Measurements from ENCODE around the gene EPB42. TPM values are rescaled to one million over a fixed set of nuclear protein-coding genes. Genes with fewer than 3 reads are reported as not detected.

The EPB42 gene
- total and polyA plus RNA-seq, 2 experiments from 2014 or later = not detected

DNA sequence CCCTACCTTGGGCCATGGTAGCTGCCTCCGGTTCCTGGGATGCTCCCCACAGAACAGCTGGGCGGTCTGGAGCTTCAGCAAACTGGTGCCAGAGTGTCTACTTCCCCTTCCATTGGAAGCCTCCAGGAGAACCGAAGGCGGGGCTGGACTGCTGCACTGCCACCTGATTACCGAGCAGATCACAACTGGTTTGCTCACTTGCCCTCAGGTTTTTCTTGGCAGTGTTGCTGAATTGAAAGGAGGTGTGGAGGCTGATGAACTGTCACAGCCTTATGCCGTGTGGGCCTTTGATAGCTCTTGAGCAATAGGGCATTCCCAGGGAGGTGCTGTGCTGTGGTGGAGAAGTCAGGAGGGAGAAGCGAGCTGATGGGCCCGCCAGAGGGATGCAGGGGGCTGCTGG lies 46.0 kb upstream of the EPB42 start, which contains the start of gene TGM5:
Gene TGM5 (minus strand): TSS at position 95 of the 400 bp plus-strand sequence. CDS start 79 bp downstream, at position 16.
- Histone ChIP-seq H2AFZ (no peak within 1 kb of the TSS), H3F3A (ENCODE audit: insufficient read depth) (no peaks in the 10 kb centered on the region), H3K9me2 (ENCODE audit: insufficient read depth) (no peaks in the 10 kb centered on the region), H3K4me2 (ENCODE audit: unreplicated experiment) (no peak within 1 kb of the TSS), H3K36me3 (ENCODE audit: low read depth) (no peaks in the 10 kb centered on the region), H3K27ac (no peak within 1 kb of the TSS), H3K4me1 (ENCODE audit: insufficient read depth) (no peaks in the 10 kb centered on the region), H3K9ac (no peak within 1 kb of the TSS), H3K4me3 (no peak within 1 kb of the TSS), H3K79me2 (ENCODE audit: insufficient read depth) (no peaks in the 10 kb centered on the region), H3K9me3 (ENCODE audit: low read depth) (peaks cover under 1% of the 10 kb centered on the region), H4K20me1 (ENCODE audit: insufficient read depth) (no peaks in the 10 kb centered on the region), H3K27me3 (replicated peaks; ENCODE audit: insufficient read depth) (peaks cover 57% of the 10 kb centered on the region)
- in situ Hi-C loops (cut with MboI) = no loop called here
- no peak for TF ChIP-seq EZH2phosphoT487 (IDR thresholded peaks at IDR 0.05; ENCODE audit: insufficient read depth, low read depth)
- 53 to 63% methylated on average over 8 of the region's 8 CpGs for WGBS, 2 experiments (ENCODE audit: low coverage in 1 of 2, low lambda C conversion rate in 2 of 2, missing lambda C conversion rate in 2 of 2)
- DNase-seq = no peak

DNA sequence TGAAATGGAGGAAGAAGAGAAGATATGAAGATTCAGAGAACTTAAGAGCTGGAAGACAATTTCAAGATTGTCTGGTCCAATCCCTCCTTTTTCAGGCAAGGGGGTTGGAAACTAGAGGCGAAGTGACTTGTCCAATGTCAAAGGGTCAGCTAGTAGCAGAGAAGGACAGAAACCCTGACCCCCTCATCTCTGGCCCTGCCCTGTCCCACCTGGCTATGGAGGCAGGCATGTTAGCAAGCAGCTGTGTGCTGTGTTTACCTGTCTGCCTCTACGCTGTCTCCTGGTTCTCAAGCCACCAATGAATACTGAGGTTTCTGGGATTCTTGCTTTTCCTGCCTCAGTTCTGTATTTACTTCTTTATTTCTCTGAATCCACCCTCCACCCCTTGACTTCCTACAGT lies 45.6 kb upstream of the EPB42 start:
- in situ Hi-C loops (cut with MboI) = no loop called here
- no peak for TF ChIP-seq EZH2phosphoT487 (IDR thresholded peaks at IDR 0.05; ENCODE audit: insufficient read depth, low read depth)
- TF ChIP-seq EZH2 (IDR thresholded peaks at IDR 0.05; ENCODE audit: insufficient read depth, poor library complexity, severe bottlenecking) = no peak

DNA sequence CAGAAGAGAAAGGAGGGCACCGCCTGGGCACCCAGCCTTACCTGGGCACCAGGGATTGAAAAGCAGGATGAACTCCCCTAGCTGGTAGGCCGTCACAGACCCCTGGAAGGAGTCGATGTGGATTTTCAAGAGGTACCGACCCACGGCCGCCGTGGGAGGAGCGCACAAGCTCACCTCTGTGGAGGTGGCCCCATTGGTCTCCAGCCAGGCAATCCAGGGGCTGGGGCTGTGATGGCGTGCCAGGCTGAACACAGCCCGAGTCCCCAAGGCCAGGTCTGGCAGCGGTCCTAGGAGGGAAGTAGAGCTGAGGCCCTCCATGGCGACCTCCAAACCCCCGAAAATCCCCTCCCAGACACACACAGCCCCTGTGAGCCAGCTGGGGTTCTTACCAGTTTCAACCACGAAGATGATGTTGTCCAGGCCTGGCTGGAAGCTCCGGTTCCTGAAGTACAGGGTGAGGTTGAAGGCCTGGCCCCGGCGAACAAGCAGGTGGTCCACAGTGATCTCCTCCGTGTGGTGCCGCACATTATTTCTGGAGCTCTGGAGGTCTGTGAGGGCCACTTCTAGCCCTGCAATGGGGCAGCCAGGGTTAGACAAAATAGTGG lies 39.3 kb upstream of the EPB42 start:
- Histone ChIP-seq H4K20me1 (ENCODE audit: insufficient read depth) (no peaks in the 10 kb centered on the region), H3K36me3 (ENCODE audit: low read depth) (no peaks in the 10 kb centered on the region), H3K9me2 (ENCODE audit: insufficient read depth) (no peaks in the 10 kb centered on the region), H2AFZ (no peak overlapping the region), H3K27ac (no peak overlapping the region), H3K4me3 (no peak overlapping the region), H3F3A (ENCODE audit: insufficient read depth) (no peaks in the 10 kb centered on the region), H3K9ac (no peak overlapping the region), H3K9me3 (ENCODE audit: low read depth) (no peaks in the 10 kb centered on the region), H3K4me2 (ENCODE audit: unreplicated experiment) (no peak overlapping the region), H3K79me2 (ENCODE audit: insufficient read depth) (no peaks in the 10 kb centered on the region), H3K4me1 (ENCODE audit: insufficient read depth) (no peaks in the 10 kb centered on the region), H3K27me3 (replicated peaks; ENCODE audit: insufficient read depth) (peaks cover 68% of the 10 kb centered on the region)
- WGBS, 2 experiments (ENCODE audit: low coverage in 1 of 2, low lambda C conversion rate in 2 of 2, missing lambda C conversion rate in 2 of 2) = 63% methylated on average over 16 to 19 of the region's 19 CpGs
- no peak for TF ChIP-seq EZH2phosphoT487 (IDR thresholded peaks at IDR 0.05; ENCODE audit: insufficient read depth, low read depth)
- TF ChIP-seq EZH2 (IDR thresholded peaks at IDR 0.05; ENCODE audit: insufficient read depth, poor library complexity, severe bottlenecking) = no peak
- in situ Hi-C loops (cut with MboI) = no loop called here
- no peak for DNase-seq

More for the DNA sequence above, 45.6 kb upstream of the EPB42 start:
- no peak overlapping the region for H3K4me3 ChIP-seq
- WGBS, 2 experiments (ENCODE audit: low coverage in 1 of 2, low lambda C conversion rate in 2 of 2, missing lambda C conversion rate in 2 of 2) = 75 to 85% methylated on average over 2 of the region's 2 CpGs
- H3K27ac ChIP-seq = no peak overlapping the region
- H3K9ac ChIP-seq = no peak overlapping the region
- H4K20me1 ChIP-seq (ENCODE audit: insufficient read depth) = no peaks in the 10 kb centered on the region
- H3K4me2 ChIP-seq (ENCODE audit: unreplicated experiment) = no peak overlapping the region
- H3F3A ChIP-seq (ENCODE audit: insufficient read depth) = no peaks in the 10 kb centered on the region
- H3K4me1 ChIP-seq (ENCODE audit: insufficient read depth) = no peaks in the 10 kb centered on the region
- H3K79me2 ChIP-seq (ENCODE audit: insufficient read depth) = no peaks in the 10 kb centered on the region
- no peaks in the 10 kb centered on the region for H3K9me2 ChIP-seq (ENCODE audit: insufficient read depth)
- no peaks in the 10 kb centered on the region for H3K9me3 ChIP-seq (ENCODE audit: low read depth)
- peaks cover 58% of the 10 kb centered on the region for H3K27me3 ChIP-seq (replicated peaks; ENCODE audit: insufficient read depth)
- no peak for DNase-seq
- no peak overlapping the region for H2AFZ ChIP-seq
- H3K36me3 ChIP-seq (ENCODE audit: low read depth) = no peaks in the 10 kb centered on the region

- 53 to 58% methylated on average over 8 of the region's 8 CpGs for WGBS, 2 experiments (ENCODE audit: low coverage in 1 of 2, low lambda C conversion rate in 2 of 2, missing lambda C conversion rate in 2 of 2)
- Histone ChIP-seq H3K27me3 (replicated peaks; ENCODE audit: insufficient read depth) (peaks cover 62% of the 10 kb centered on the region), H3K9me2 (ENCODE audit: insufficient read depth) (no peaks in the 10 kb centered on the region), H3K27ac (no peak overlapping the region), H3K4me3 (no peak overlapping the region), H3F3A (ENCODE audit: insufficient read depth) (no peaks in the 10 kb centered on the region), H3K9ac (no peak overlapping the region), H3K4me1 (ENCODE audit: insufficient read depth) (no peaks in the 10 kb centered on the region), H4K20me1 (ENCODE audit: insufficient read depth) (no peaks in the 10 kb centered on the region), H3K9me3 (ENCODE audit: low read depth) (no peaks in the 10 kb centered on the region), H2AFZ (no peak overlapping the region), H3K79me2 (ENCODE audit: insufficient read depth) (no peaks in the 10 kb centered on the region), H3K36me3 (ENCODE audit: low read depth) (no peaks in the 10 kb centered on the region), H3K4me2 (ENCODE audit: unreplicated experiment) (no peak overlapping the region)
- no peak for DNase-seq
- in situ Hi-C loops (cut with MboI) = no loop called here
- TF ChIP-seq EZH2phosphoT487 (IDR thresholded peaks at IDR 0.05; ENCODE audit: insufficient read depth, low read depth) (no peak), EZH2 (IDR thresholded peaks at IDR 0.05; ENCODE audit: insufficient read depth, poor library complexity, severe bottlenecking) (no peak)
Measured at GRCh38 chr15:43258781-43259180, 38.0 kb upstream of the EPB42 start.
